NCI-H146 treated with DMSO at 0.1 percent for 48 hours (cell line): Measurements from ENCODE around the gene NUP88.
A peak's percentile ranks its signal among the peaks of the same experiment; 100 is the strongest.
"Not testable (repeated sequence)": the region's sequence is repeated elsewhere in the genome, so short reads cannot be mapped to it uniquely, and the experiment has no call there.

Source experiments
- DNase-seq: peaks from one replicate; lab custom pipeline; 2025; ENCODE audit not compliant: unreplicated experiment; lab: John Stamatoyannopoulos, UW

The NUP88 gene

GRCh38 chr17:5419356-5419958, at the start of gene NUP88:
NUP88 (minus strand) TSS chr17:5419662; CDS start chr17:5419650, 12 bp downstream.
- peak; percentile 96 for DNase-seq

- DNase-seq = no peak
Measured at GRCh38 chr17:5468075-5468473, 48.6 kb upstream of the NUP88 start.

GRCh38 chr17:5467416-5467815, 48.0 kb upstream of the NUP88 start:
- no peak for DNase-seq

GRCh38 chr17:5466295-5466694, 46.8 kb upstream of the NUP88 start:
- no peak for DNase-seq

GRCh38 chr17:5464717-5465507, 45.5 kb upstream of the NUP88 start:
- DNase-seq = no peak

GRCh38 chr17:5446786-5447185, 27.3 kb upstream of the NUP88 start:
- DNase-seq = no peak

GRCh38 chr17:5444209-5444608, 24.7 kb upstream of the NUP88 start:
- DNase-seq = no peak

GRCh38 chr17:5443728-5444127, 24.3 kb upstream of the NUP88 start:
- no peak for DNase-seq

- DNase-seq = no peak
Measured at GRCh38 chr17:5439446-5439764, 19.9 kb upstream of the NUP88 start.

- peak; percentile 78 for DNase-seq
Measured at GRCh38 chr17:5438716-5439445, 19.4 kb upstream of the NUP88 start, which contains the start of gene C1QBP. C1QBP (minus strand) TSS chr17:5439155; CDS start chr17:5439073, 82 bp downstream.

- no peak for DNase-seq
Measured at GRCh38 chr17:5437721-5438317, 18.4 kb upstream of the NUP88 start.

- not testable (repeated sequence) for DNase-seq
Measured at GRCh38 chr17:5435781-5436315, 16.4 kb upstream of the NUP88 start.

- DNase-seq = no peak
Measured at GRCh38 chr17:5434984-5435383, 15.5 kb upstream of the NUP88 start.

GRCh38 chr17:5431949-5432556, 12.6 kb upstream of the NUP88 start:
- DNase-seq = no peak

GRCh38 chr17:5431234-5431633, 11.8 kb upstream of the NUP88 start:
- not testable (repeated sequence) for DNase-seq

- no peak for DNase-seq
Measured at GRCh38 chr17:5430413-5430999, 11.0 kb upstream of the NUP88 start.

- no peak for DNase-seq
Measured at GRCh38 chr17:5429191-5429887, 9.9 kb upstream of the NUP88 start.

GRCh38 chr17:5425826-5426225, 6.4 kb upstream of the NUP88 start:
- DNase-seq = no peak

GRCh38 chr17:5424909-5425308, 5.4 kb upstream of the NUP88 start:
- DNase-seq = no peak

- DNase-seq = no peak
Measured at GRCh38 chr17:5422505-5422904, 3.0 kb upstream of the NUP88 start.
